ENCODE data around the gene SCAPER. TPM values are rescaled to one million over a fixed set of nuclear protein-coding genes. Genes with fewer than 3 reads are reported as not detected.

SCAPER gene
- total RNA-seq, 1 experiment from 2014 or later, result 21.5 TPM

Small RNA genes lying within 50 kb of the gene (microRNA-seq; reads per million reads assigned to microRNA genes)
- gene MIR3713, result not detected

Other genes with a start within 250 kb of the SCAPER start
- 78.6 and 84.5 TPM in 2 replicates for gene RCN2, start 26.4 kb upstream of the SCAPER start, total RNA-seq (2021)
- gene PSTPIP1, start 89.8 kb upstream of the SCAPER start, total RNA-seq (2021), result not detected in 2 replicates
- gene TSPAN3, start 165.8 kb upstream of the SCAPER start, total RNA-seq (2021), result 219 and 224 TPM in 2 replicates